ES-I3 (cell line): ENCODE measurements around the gene MAP3K4.

Experiments used
- H3K36me3 ChIP-seq: 2 replicates; pipeline ENCODE4 v1.6.1; 2013; ENCODE audit warnings: mild to moderate bottlenecking, low read length, control low read depth, moderate library complexity; ENCODE audit not compliant: insufficient read depth
- H3K4me1 ChIP-seq: 2 replicates; pipeline ENCODE4 v1.6.1; 2013; ENCODE audit warnings: mild to moderate bottlenecking, control low read depth, low read length; ENCODE audit not compliant: insufficient read depth
- H3K9ac ChIP-seq: 2 replicates; pipeline ENCODE4 v1.6.1; 2013; ENCODE audit warnings: low read depth, mild to moderate bottlenecking, low read length, moderate library complexity
- H3K9me3 ChIP-seq: 2 replicates; pipeline ENCODE4 v1.6.1; 2013; ENCODE audit warnings: mild to moderate bottlenecking, low read length, moderate library complexity; ENCODE audit not compliant: control insufficient read depth, insufficient read depth

MAP3K4 gene

DNA sequence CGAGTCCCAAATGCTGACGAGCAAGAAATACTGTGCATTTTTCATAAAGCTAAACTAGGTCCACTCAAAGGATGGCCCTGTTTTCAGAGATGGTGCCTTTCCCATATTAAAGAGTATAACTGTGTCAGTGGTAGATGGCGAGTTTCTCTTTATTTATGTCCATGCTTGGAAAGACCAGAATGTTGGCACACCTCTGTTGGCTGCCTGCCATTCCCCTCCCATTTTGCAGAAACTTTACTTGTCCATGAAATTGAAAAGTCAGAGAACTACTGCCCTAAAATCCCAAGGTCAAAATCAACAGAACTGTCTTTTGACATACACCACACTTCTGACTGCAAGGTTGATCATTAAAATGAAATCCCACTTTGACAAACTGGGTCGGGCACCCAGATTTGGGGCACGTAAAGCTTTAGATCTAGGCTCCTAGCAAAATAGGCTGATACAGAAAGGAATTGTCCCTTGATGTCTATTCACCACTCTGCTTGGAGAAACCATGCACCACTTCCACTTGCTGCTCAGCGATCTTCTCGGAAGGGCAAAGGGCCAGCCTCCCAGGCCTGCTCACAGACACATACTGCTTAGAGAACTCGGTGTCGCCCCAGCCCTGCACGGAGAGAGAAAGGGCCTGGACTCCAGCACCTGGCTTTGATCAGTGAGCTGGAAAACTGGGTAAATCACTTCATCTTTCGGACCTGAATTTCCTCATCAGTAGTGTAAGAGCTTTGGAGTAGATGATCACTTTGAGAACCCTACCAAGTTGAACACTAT, 152.3 kb downstream of the MAP3K4 start:
- Histone ChIP-seq H3K9ac (no peak overlapping the region), H3K36me3 (peaks cover 12% of the 10 kb centered on the region), H3K9me3 (no peaks in the 10 kb centered on the region), H3K4me1 (no peaks in the 10 kb centered on the region; the same call in 1 of the 2 replicates)

DNA sequence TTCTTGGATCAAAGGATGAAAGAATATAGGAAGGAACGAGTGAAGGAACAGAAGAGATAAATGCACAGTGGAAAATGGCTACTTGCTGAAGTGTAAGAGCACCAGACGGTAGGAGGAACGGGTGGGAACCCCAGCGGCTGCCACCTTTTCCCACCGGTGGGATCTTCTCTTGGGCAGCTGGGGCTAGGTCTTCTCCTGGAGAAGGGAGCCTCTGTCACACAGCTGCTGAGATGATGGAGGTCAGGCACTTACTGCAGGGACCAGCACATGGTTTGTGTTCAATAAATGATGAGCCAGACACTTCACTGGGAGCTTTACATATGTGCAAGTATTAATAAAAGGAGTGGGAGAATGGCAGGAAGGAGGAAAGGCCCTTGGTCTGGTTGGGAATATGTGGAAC, 158.6 kb downstream of the MAP3K4 start:
- H3K9me3 ChIP-seq: no peaks in the 10 kb centered on the region
- H3K36me3 ChIP-seq: peaks cover 16% of the 10 kb centered on the region
- no peaks in the 10 kb centered on the region for H3K4me1 ChIP-seq
- no peak overlapping the region for H3K9ac ChIP-seq

DNA sequence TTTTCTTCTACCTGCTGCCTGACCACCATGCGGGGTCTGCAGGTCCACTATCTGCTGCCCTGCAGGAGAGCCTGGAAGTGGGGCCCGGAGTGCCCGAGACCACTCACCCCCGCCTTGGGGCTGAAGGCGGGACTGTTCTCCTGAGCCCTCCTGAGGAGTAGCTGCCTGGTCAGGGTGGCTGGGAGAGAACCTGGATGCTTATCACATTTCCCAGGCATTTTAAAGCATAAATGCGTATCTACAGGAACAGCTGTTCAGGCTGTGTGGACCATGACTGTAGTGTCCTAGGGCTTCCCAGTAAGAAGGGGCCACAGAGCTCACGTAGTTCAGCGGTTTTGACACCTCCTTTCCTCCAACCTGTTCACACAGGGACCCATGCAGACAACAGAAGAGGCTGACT, 159.0 kb downstream of the MAP3K4 start:
- no peaks in the 10 kb centered on the region for H3K4me1 ChIP-seq
- H3K9ac ChIP-seq: no peak overlapping the region
- H3K36me3 ChIP-seq: peaks cover 20% of the 10 kb centered on the region

GRCh38 chr6:161151059-161151645, 159.6 kb downstream of the MAP3K4 start:
- no peaks in the 10 kb centered on the region for H3K4me1 ChIP-seq
- no peak overlapping the region for H3K9ac ChIP-seq
- no peaks in the 10 kb centered on the region for H3K9me3 ChIP-seq
- H3K36me3 ChIP-seq: peaks cover 17% of the 10 kb centered on the region

More for the DNA sequence above, 159.0 kb downstream of the MAP3K4 start:
- H3K9me3 ChIP-seq: no peaks in the 10 kb centered on the region

GRCh38 chr6:161151660-161152526, 160.3 kb downstream of the MAP3K4 start:
- Histone ChIP-seq H3K9me3 (no peaks in the 10 kb centered on the region), H3K9ac (no peak overlapping the region), H3K36me3 (peaks cover 14% of the 10 kb centered on the region)

GRCh38 chr6:161152527-161152862, 160.9 kb downstream of the MAP3K4 start:
- Histone ChIP-seq H3K9me3 (peaks cover 3% of the 10 kb centered on the region; the same call in 1 of the 2 replicates), H3K36me3 (peaks cover 14% of the 10 kb centered on the region), H3K9ac (no peak overlapping the region), H3K4me1 (no peaks in the 10 kb centered on the region)

More at GRCh38 chr6:161151660-161152526, 160.3 kb downstream of the MAP3K4 start:
- H3K4me1 ChIP-seq: no peaks in the 10 kb centered on the region

DNA sequence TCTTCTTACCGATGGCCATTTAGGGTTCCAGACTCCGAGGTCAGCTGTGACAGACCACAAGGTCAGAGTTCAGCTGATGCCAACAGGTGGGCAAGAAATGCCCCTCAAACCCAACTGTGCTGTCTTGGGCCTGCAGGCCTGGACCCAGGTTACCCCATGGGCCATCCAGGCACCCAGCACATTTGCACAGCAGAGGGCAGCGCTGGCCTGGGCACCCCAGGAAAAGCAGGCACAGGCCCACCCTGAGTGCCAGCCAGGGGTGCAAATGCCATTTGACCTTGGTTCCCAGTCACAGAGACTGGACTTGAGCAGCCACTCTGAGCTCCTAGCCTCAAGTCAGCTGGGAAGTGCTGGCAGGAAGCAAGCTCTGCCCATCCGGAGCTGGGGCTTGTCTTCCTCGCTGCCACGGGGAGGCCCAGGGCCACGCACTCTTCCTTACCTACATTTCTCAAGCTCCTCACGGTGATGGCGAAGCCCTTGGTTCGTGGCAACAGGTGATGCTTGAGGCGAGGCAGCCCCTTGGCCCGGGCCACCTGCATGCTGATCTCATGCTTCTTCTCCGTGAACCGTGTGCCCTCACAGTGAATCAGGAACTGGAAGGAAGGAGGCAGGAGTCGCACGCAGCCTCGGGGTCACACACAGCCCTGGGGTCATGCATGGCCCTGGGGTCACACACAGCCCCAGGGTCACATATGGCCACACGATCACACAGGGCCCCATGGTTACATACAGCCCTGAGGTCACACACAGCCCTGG, 161.5 kb downstream of the MAP3K4 start:
- Histone ChIP-seq H3K4me1 (no peaks in the 10 kb centered on the region), H3K9ac (no peak overlapping the region), H3K36me3 (peaks cover 14% of the 10 kb centered on the region), H3K9me3 (peaks cover 7% of the 10 kb centered on the region)

- no peaks in the 10 kb centered on the region for H3K4me1 ChIP-seq
- H3K36me3 ChIP-seq: peaks cover 9% of the 10 kb centered on the region
- no peak overlapping the region for H3K9ac ChIP-seq
These were observed 162.2 kb downstream of the MAP3K4 start for GRCh38 chr6:161153725-161154124.

GRCh38 chr6:161154796-161155335, 163.3 kb downstream of the MAP3K4 start:
- peaks cover 8% of the 10 kb centered on the region for H3K36me3 ChIP-seq
- no peaks in the 10 kb centered on the region for H3K4me1 ChIP-seq
- no peak overlapping the region for H3K9ac ChIP-seq

More at GRCh38 chr6:161153725-161154124, 162.2 kb downstream of the MAP3K4 start:
- peaks cover 7% of the 10 kb centered on the region for H3K9me3 ChIP-seq

DNA sequence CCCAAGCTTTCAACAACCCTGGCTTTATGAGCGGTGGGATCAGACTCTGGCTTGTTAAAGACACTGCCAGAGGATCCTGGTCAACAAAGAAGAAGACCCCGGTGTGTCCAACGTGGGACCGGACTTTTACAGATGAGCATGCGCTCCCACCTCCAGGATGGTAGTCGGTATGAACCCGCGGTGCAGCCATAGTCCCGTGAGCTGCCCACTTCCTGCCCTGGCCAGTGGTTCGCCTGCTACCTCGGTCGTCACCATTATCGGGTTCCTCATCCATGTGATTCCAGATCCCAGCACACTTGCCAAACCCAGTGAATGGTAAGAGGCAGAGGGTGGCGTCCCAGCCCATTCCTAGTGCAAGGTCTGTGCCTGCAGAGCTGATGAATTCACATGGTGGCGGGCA, 169.6 kb downstream of the MAP3K4 start:
- Histone ChIP-seq H3K36me3 (peaks cover 3% of the 10 kb centered on the region; the same call in 1 of the 2 replicates), H3K9ac (no peak overlapping the region), H3K9me3 (peaks cover 7% of the 10 kb centered on the region), H3K4me1 (no peaks in the 10 kb centered on the region)

More at GRCh38 chr6:161154796-161155335, 163.3 kb downstream of the MAP3K4 start:
- peaks cover 7% of the 10 kb centered on the region for H3K9me3 ChIP-seq

GRCh38 chr6:161161889-161162624, 170.5 kb downstream of the MAP3K4 start:
- Histone ChIP-seq H3K4me1 (no peaks in the 10 kb centered on the region), H3K9me3 (peaks cover 5% of the 10 kb centered on the region), H3K36me3 (peaks cover 3% of the 10 kb centered on the region; the same call in 1 of the 2 replicates), H3K9ac (no peak overlapping the region)

- peaks cover 3% of the 10 kb centered on the region; the same call in 1 of the 2 replicates for H3K36me3 ChIP-seq
- no peaks in the 10 kb centered on the region for H3K4me1 ChIP-seq
- no peak overlapping the region for H3K9ac ChIP-seq
- H3K9me3 ChIP-seq: peaks cover 2% of the 10 kb centered on the region; the same call in 1 of the 2 replicates
These were observed 171.2 kb downstream of the MAP3K4 start for GRCh38 chr6:161162722-161163121.
